Fibroblast of villous mesenchyme (primary cell): ENCODE data around the gene MTARC2. TPM values are rescaled to one million over a fixed set of nuclear protein-coding genes. Genes with fewer than 3 reads are reported as not detected.

Experiments used
- DNase-seq: peaks from one replicate; pipeline ENCODE4 v3.0.0-alpha.2; 2010; ENCODE audit warnings: low read depth
- H3K4me3 ChIP-seq: 2 replicates; pipeline ENCODE4 v1.5.1; 2011; ENCODE audit warnings: low read depth, mild to moderate bottlenecking, low read length
- CTCF ChIP-seq: IDR thresholded peaks from 2 replicates; pipeline ENCODE4 v1.5.1; 2012; ENCODE audit warnings: low read depth, mild to moderate bottlenecking, low read length; ENCODE audit not compliant: insufficient read depth
- total RNA-seq: library from RNA; depleted of rRNA; stranded (reverse); fragments of >200 nt; gene quantifications from 2 replicates; pipeline ENCODE4 v1.2.3, GENCODE V29; 2012

The MTARC2 gene
- total RNA-seq, 1 donor, result 2.2 TPM

- no peak overlapping the region for H3K4me3 ChIP-seq
- DNase-seq, result no peak
- TF ChIP-seq CTCF, result no peak
Measured at GRCh38 chr1:220703305-220703704, 44.8 kb upstream of the MTARC2 start.

GRCh38 chr1:220705782-220706181 is 42.3 kb upstream of the MTARC2 start:
- no peak overlapping the region for H3K4me3 ChIP-seq
- DNase-seq, result no peak
- TF ChIP-seq CTCF, result no peak

GRCh38 chr1:220706480-220706879 is 41.6 kb upstream of the MTARC2 start:
- TF ChIP-seq CTCF, result no peak

GRCh38 chr1:220707160-220707559 is 41.0 kb upstream of the MTARC2 start:
- no peak for DNase-seq
- TF ChIP-seq CTCF, result no peak

More at GRCh38 chr1:220706480-220706879, 41.6 kb upstream of the MTARC2 start:
- no peak overlapping the region for H3K4me3 ChIP-seq
- DNase-seq, result no peak

GRCh38 chr1:220708244-220708643 is 39.9 kb upstream of the MTARC2 start:
- no peak for DNase-seq
- no peak overlapping the region for H3K4me3 ChIP-seq
- no peak for TF ChIP-seq CTCF

More at GRCh38 chr1:220707160-220707559, 41.0 kb upstream of the MTARC2 start:
- no peak overlapping the region for H3K4me3 ChIP-seq

GRCh38 chr1:220708936-220709801 is 39.0 kb upstream of the MTARC2 start:
- no peak for TF ChIP-seq CTCF

More at GRCh38 chr1:220708936-220709801, 39.0 kb upstream of the MTARC2 start:
- DNase-seq, result no peak
- H3K4me3 ChIP-seq, result no peak overlapping the region
